A549 (cell line): ENCODE results near the gene SEMA3C.

Source experiments
- SREBF2 ChIP-seq: fragments of 450-650 bp; IDR thresholded peaks from 2 replicates; pipeline ENCODE4 v1.6.1; 2014; ENCODE audit warnings: mild to moderate bottlenecking, moderate library complexity
- ZFP36 ChIP-seq: fragments of 450-650 bp; IDR thresholded peaks from 2 replicates; pipeline ENCODE4 v1.6.1; 2014; ENCODE audit warnings: borderline replicate concordance; ENCODE audit not compliant: partially characterized antibody

- TF ChIP-seq SREBF2 (no peak), ZFP36 (no peak)
These were observed 50.3 kb downstream of the SEMA3C start for GRCh38 chr7:80868566-80868965.
